PC-3 (cell line): Measurements from ENCODE around the gene GRK2. TPM values are rescaled to one million over a fixed set of nuclear protein-coding genes. Genes with fewer than 3 reads are reported as not detected.
A peak's percentile ranks its signal among the peaks of the same experiment; 100 is the strongest.
"Not testable (repeated sequence)": the region's sequence is repeated elsewhere in the genome, so short reads cannot be mapped to it uniquely, and the experiment has no call there.

ENCODE experiments used
- ATAC-seq: fragments of 200-7000 bp; cut with Tn5 transposase; 2 replicates; pipeline ENCODE4 v1.9.1; 2020; ENCODE audit warnings: mild to moderate bottlenecking, moderate library complexity
- BruUV-seq: library from RNA; stranded (reverse); fragments of 400-500 nt; replicated peaks from 2 replicates; lab custom pipeline; 2021; lab: Mats Ljungman, UMichigan
- CTCF ChIA-PET: fragments of 300-600 bp; sonication (Branson Sonifier 250); formaldehyde crosslinking; loops from one replicate; lab custom pipeline; 2022; ENCODE audit warnings: antibody characterized with exemption; lab: Charles Lee
- POLR2A ChIA-PET: fragments of 300-600 bp; sonication (Branson Sonifier 250); formaldehyde crosslinking; loops from one replicate; lab custom pipeline; 2022; ENCODE audit warnings: antibody characterized with exemption; ENCODE audit not compliant: unreplicated experiment; lab: Charles Lee
- DNase-seq: peaks from one replicate; pipeline ENCODE4 v3.0.0-alpha.2; 2015
- H2AFZ ChIP-seq: fragments of 300-600 bp; sonication (generic); 2 replicates; pipeline ENCODE4 v1.6.0; 2016; ENCODE audit warnings: antibody characterized with exemption, low read length
- H3F3A ChIP-seq: fragments of 300-600 bp; sonication (generic); one replicate; pipeline ENCODE4 v1.6.0; 2017; ENCODE audit warnings: antibody characterized with exemption, low read length, control low read depth, mild to moderate bottlenecking; ENCODE audit not compliant: unreplicated experiment
- H3K27ac ChIP-seq: fragments of 300-600 bp; sonication (generic); 2 replicates; pipeline ENCODE4 v1.5.1; 2016; ENCODE audit warnings: mild to moderate bottlenecking, low read length
- H3K27me3 ChIP-seq: fragments of 300-600 bp; sonication (generic); 2 replicates; pipeline ENCODE4 v1.6.1; 2016; ENCODE audit warnings: low read length, mixed read lengths
- H3K36me3 ChIP-seq: fragments of 300-600 bp; sonication (generic); 2 replicates; pipeline ENCODE4 v1.6.1; 2016; ENCODE audit warnings: low read depth, mixed run types, low read length, mixed read lengths
- H3K4me1 ChIP-seq: fragments of 300-600 bp; sonication (generic); 2 replicates; pipeline ENCODE4 v1.5.1; 2016; ENCODE audit warnings: low read length; ENCODE audit not compliant: insufficient read depth
- H3K4me2 ChIP-seq: fragments of 300-600 bp; sonication (generic); 2 replicates; pipeline ENCODE4 v1.6.0; 2016; ENCODE audit warnings: low read length
- H3K4me3 ChIP-seq: fragments of 300-600 bp; sonication (generic); 2 replicates; pipeline ENCODE4 v1.5.1; 2016; ENCODE audit warnings: mild to moderate bottlenecking, low read length, mixed read lengths
- H3K79me2 ChIP-seq: fragments of 300-600 bp; sonication (generic); 2 replicates; pipeline ENCODE4 v1.6.1; 2017; ENCODE audit warnings: low read length, mixed read lengths
- H3K9ac ChIP-seq: fragments of 300-600 bp; sonication (generic); 2 replicates; pipeline ENCODE4 v1.6.0; 2016; ENCODE audit warnings: mild to moderate bottlenecking, low read length
- H3K9me2 ChIP-seq: fragments of 300-600 bp; sonication (generic); replicated peaks from 2 replicates; pipeline ENCODE4 v1.6.1; 2016; ENCODE audit warnings: mixed run types, low read length, mixed read lengths
- H3K9me3 ChIP-seq: fragments of 300-600 bp; sonication (generic); 2 replicates; pipeline ENCODE4 v1.6.1; 2016; ENCODE audit warnings: low read length, mixed read lengths
- H4K20me1 ChIP-seq: fragments of 300-600 bp; sonication (generic); 2 replicates; pipeline ENCODE4 v1.6.1; 2016; ENCODE audit warnings: low read length, mixed read lengths
- EZH2 ChIP-seq: fragments of 300-600 bp; sonication (generic); IDR thresholded peaks from one replicate; pipeline ENCODE4 v1.6.1; 2017; ENCODE audit warnings: antibody characterized with exemption, mild to moderate bottlenecking, low read length; ENCODE audit not compliant: unreplicated experiment
- EZH2phosphoT487 ChIP-seq: fragments of 300-600 bp; sonication (generic); IDR thresholded peaks from 2 replicates; pipeline ENCODE4 v1.6.1; 2018; ENCODE audit warnings: mild to moderate bottlenecking, antibody characterized with exemption, low read length, borderline replicate concordance
- intact Hi-C: fragments of 100-400 bp; cut with micrococcal nuclease; formaldehyde crosslinking; loops from 2 replicates; pipeline ENCODE4 v1.9.0; 2023
- total RNA-seq: library from RNA; depleted of rRNA; stranded (reverse); fragments of >200 nt; gene quantifications from 2 replicates; pipeline ENCODE4 v1.2.3, GENCODE V29; 2014
- TF ChIP-seq, protein P1 (sequence below): fragments of 300-600 bp; sonication (generic); conservative IDR thresholded peaks from 2 replicates; pipeline ENCODE4 v1.5.1; 2017; ENCODE audit warnings: antibody characterized with exemption, low read depth, mild to moderate bottlenecking, low read length

Gene GRK2
- total RNA-seq, 1 experiment from 2014 or later, result 103 TPM

DNA sequence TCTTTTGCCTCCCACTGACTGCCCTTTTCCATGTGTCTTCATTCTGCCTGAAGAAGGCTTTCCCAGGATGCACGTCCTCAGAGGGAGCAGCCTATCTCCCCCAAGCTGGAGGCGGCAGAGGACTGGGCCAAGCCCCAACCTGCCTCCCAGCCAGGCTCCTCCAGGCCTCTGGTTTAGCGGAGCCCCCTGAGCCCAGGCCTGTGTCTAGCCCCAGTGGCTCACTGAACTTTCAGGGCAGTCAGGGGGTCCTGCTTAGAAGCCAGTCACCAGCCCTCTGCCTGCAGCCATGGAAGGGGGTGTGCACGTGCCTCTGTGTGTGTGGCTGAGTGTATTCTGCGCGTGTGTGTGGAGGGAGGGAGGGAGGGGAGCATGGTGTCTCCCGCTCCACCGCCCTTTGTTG, 10.4 kb upstream of the GRK2 start:
- H2AFZ ChIP-seq, result no peak overlapping the region
- CTCF ChIA-PET, result no interaction called here
- peaks cover 9% of the 10 kb centered on the region; the same call in 1 of the 2 replicates for H3K79me2 ChIP-seq
- POLR2A ChIA-PET, result no interaction called here
- no peak overlapping the region for H3K27ac ChIP-seq
- intact Hi-C loops, result no loop called here
- no TSS peak for BruUV-seq
- no peaks in the 10 kb centered on the region for H3K9me3 ChIP-seq
- peaks cover 6% of the 10 kb centered on the region; the same call in 1 of the 2 replicates for H4K20me1 ChIP-seq
- H3K4me1 ChIP-seq, result no peaks in the 10 kb centered on the region
- no peak overlapping the region for H3K4me2 ChIP-seq
- H3K9ac ChIP-seq, result no peak overlapping the region
- TF ChIP-seq EZH2 (no peak), EZH2phosphoT487 (no peak)
- TF ChIP-seq, protein P1, sequence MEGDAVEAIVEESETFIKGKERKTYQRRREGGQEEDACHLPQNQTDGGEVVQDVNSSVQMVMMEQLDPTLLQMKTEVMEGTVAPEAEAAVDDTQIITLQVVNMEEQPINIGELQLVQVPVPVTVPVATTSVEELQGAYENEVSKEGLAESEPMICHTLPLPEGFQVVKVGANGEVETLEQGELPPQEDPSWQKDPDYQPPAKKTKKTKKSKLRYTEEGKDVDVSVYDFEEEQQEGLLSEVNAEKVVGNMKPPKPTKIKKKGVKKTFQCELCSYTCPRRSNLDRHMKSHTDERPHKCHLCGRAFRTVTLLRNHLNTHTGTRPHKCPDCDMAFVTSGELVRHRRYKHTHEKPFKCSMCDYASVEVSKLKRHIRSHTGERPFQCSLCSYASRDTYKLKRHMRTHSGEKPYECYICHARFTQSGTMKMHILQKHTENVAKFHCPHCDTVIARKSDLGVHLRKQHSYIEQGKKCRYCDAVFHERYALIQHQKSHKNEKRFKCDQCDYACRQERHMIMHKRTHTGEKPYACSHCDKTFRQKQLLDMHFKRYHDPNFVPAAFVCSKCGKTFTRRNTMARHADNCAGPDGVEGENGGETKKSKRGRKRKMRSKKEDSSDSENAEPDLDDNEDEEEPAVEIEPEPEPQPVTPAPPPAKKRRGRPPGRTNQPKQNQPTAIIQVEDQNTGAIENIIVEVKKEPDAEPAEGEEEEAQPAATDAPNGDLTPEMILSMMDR, result no peak
- H3K9me2 ChIP-seq, result no peaks in the 10 kb centered on the region
- no peak for ATAC-seq
- H3F3A ChIP-seq, result peaks cover 12% of the 10 kb centered on the region
- no peaks in the 10 kb centered on the region for H3K27me3 ChIP-seq
- H3K4me3 ChIP-seq, result no peak overlapping the region
- no peak for DNase-seq
- H3K36me3 ChIP-seq, result peaks cover 56% of the 10 kb centered on the region

DNA sequence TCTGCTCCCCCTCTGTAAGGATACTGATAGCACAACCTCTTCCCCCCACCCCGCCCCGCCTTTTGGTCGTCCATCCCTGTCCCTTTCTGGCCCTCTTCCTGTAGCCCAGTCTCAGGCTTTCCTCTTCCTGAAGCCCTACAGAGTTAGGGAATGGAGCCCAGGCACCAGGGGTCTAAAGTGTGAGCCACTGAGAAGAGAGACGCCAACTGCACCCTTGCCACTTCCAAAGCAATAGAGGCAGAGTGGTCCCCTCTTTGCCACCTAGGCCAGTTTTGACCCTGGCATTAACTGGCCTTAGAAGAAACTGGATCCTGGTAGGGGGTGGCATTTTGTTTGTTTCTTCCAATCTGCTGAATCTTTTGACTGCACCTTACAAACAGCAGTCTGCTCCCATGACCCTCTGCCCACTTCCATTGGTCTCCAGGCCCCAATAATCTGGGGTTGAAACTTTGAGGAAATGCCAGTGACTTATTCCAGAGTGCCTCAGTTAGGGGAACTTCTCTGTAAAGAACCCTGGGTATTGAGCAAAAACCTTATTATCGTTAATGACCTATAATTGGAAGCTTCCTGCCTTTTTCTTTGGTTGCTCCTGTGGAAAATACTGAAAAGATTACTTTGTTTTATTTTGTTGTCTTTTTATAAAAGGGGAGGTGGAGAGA, 9.7 kb upstream of the GRK2 start:
- Histone ChIP-seq H3K9me2 (no peaks in the 10 kb centered on the region), H3K27ac (no peak overlapping the region), H4K20me1 (peaks cover 6% of the 10 kb centered on the region; the same call in 1 of the 2 replicates), H3K9ac (no peak overlapping the region), H3K4me1 (no peaks in the 10 kb centered on the region), H3K27me3 (no peaks in the 10 kb centered on the region), H2AFZ (no peak overlapping the region), H3K4me2 (no peak overlapping the region), H3K36me3 (peaks cover 48% of the 10 kb centered on the region), H3K4me3 (no peak overlapping the region), H3K9me3 (no peaks in the 10 kb centered on the region), H3K79me2 (peaks cover 2% of the 10 kb centered on the region; the same call in 1 of the 2 replicates), H3F3A (peaks cover 12% of the 10 kb centered on the region)
- intact Hi-C loops, result no loop called here
- BruUV-seq, result TSS peak; percentile 18
- ATAC-seq (no peak), DNase-seq (no peak)
- POLR2A ChIA-PET, result no interaction called here
- CTCF ChIA-PET, result no interaction called here
- TF ChIP-seq EZH2phosphoT487 (no peak), EZH2 (no peak)
- TF ChIP-seq, protein P1, result no peak

DNA sequence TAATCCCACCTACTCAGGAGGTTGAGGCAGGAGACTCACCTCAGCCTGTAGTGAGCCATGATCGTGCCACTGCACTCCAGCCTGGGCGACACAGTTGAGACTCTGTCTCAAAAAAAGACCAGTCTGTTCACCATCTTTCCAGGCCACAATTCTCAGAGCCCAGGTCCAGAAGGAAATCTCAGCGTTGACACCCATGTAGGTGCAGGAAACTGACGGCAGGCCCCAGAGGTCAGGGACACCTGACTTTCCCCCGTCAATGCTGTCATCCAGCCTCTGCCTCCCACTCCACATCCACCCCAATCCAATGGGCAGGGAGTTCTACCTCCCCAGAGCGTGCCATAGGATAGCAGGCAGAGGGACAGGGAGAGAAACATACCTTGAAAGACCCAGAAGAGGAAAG, 5.9 kb upstream of the GRK2 start:
- Histone ChIP-seq H3K9me3 (no peaks in the 10 kb centered on the region), H3K4me2 (no peak overlapping the region), H4K20me1 (no peaks in the 10 kb centered on the region), H3K4me1 (peaks cover 17% of the 10 kb centered on the region), H3K36me3 (peaks cover 10% of the 10 kb centered on the region; the same call in 1 of the 2 replicates), H3K27ac (no peak overlapping the region), H3K27me3 (no peaks in the 10 kb centered on the region), H3K79me2 (no peaks in the 10 kb centered on the region), H3K9ac (no peak overlapping the region), H2AFZ (no peak overlapping the region), H3K4me3 (no peak overlapping the region), H3F3A (peaks cover 17% of the 10 kb centered on the region), H3K9me2 (no peaks in the 10 kb centered on the region)
- TF ChIP-seq EZH2phosphoT487 (no peak), EZH2 (no peak)
- TF ChIP-seq, protein P1, result no peak
- ChIA-PET CTCF (no interaction called here), POLR2A (no interaction called here)
- ATAC-seq (no peak), DNase-seq (no peak)
- no TSS peak for BruUV-seq
- intact Hi-C loops, result loop anchor here (5.0 kb wide), 1 partner anchor 112 kb away; the partner anchor contains the start of gene CLCF1

DNA sequence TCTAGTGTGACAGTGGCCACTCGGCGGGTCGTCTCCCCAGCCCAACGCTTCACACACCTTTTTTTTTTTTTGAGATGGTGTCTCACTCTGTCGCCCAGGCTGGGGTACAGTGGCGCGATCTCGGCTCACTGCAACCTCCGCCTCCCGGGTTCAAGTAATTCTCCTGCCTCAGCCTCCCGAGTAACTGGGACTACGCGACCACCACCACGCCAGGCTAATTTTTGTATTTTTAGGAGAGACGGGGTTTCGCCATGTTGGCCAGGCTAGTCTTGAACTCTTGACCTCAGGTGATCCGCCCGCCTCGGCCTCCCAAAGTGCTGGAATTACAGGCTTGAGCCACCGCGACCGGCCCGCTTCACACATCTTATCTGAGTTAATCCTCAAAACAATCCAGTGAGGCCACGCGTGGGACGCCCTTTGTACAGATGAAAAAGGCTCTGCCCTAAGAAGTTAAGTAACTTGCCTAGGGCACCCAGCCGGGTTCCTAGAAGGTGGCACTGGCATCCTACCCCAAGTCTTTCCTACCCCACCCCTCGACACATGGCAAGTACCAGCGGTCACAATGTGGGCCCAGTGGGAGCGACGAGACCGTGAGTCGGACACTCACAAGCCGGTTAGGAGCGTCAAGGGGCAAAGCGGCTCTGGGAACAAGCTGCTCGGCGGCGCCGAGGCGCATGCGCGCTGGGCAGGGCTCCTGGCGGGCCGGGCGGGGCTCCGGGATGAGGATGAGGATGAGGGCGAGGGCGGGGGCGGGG, 5.2 kb upstream of the GRK2 start:
- Histone ChIP-seq H3K9ac (peak overlapping the region; percentile 12; the same call in 1 of the 2 replicates), H3K4me2 (peak overlapping the region; percentile 89), H3K4me1 (peaks cover 21% of the 10 kb centered on the region), H3K4me3 (peak overlapping the region; percentile 57), H3F3A (peaks cover 17% of the 10 kb centered on the region), H2AFZ (peak overlapping the region; percentile 86)
- CTCF ChIA-PET, result interaction anchor here (0.6 kb wide), 1 partner anchor 149 kb away, joined by 5 read pairs; no protein-coding TSS in a partner anchor
- H3K9me2 ChIP-seq, H4K20me1 ChIP-seq, H3K9me3 ChIP-seq, BruUV-seq, H3K27ac ChIP-seq, H3K79me2 ChIP-seq, POLR2A ChIA-PET, H3K36me3 ChIP-seq, H3K27me3 ChIP-seq: not testable (repeated sequence)
- intact Hi-C loops, result loop anchor here (5.0 kb wide), 1 partner anchor 111 kb away; the partner anchor contains the start of gene CLCF1
- ATAC-seq (peak; percentile 19), DNase-seq (peak; percentile 62)
